ENCODE data around the gene ATXN7. TPM values are rescaled to one million over a fixed set of nuclear protein-coding genes. Genes with fewer than 3 reads are reported as not detected.

The ATXN7 gene
- total and polyA plus RNA-seq, 2 of the 13 experiments (the other 11 are each of a cell fraction or from before 2014, with no cell fraction given): 13.8 to 20.0 TPM

GRCh38 chr3:64023187-64023860 is 159.7 kb downstream of the ATXN7 start, which contains the start of gene PSMD6 (continued):
- TF ChIP-seq ZNF136 (CRISPR knock-in tag; IDR thresholded peaks at IDR 0.05; ENCODE audit: low read depth) (peak; percentile 31; the same call in 1 of the 2 replicates), BHLHE40 (IDR thresholded peaks at IDR 0.05; ENCODE audit: low read length) (peak; percentile 44; the same call in 1 of the 2 replicates), CC2D1A (CRISPR knock-in tag; IDR thresholded peaks at IDR 0.05) (no peak), HNRNPLL (IDR thresholded peaks at IDR 0.05; ENCODE audit: low read depth, low read length, poor library complexity, severe bottlenecking) (peak; percentile 83), ZNF878 (CRISPR knock-in tag; IDR thresholded peaks at IDR 0.05) (no peak), TCF7 (IDR thresholded peaks at IDR 0.05; ENCODE audit: low read depth) (no peak), FOXA1 (IDR thresholded peaks at IDR 0.05) (no peak), FOXA1 (CRISPR knock-in tag; IDR thresholded peaks at IDR 0.05) (0 out of 2 replicates have a peak, but pooled peaks have one; percentile 17), ADNP (CRISPR knock-in tag; IDR thresholded peaks at IDR 0.05) (no peak), SATB2 (CRISPR knock-in tag; IDR thresholded peaks at IDR 0.05) (no peak), ZBTB43 (CRISPR knock-in tag; conservative IDR thresholded peaks at IDR 0.05) (peak; percentile 60; the same call in 1 of the 2 replicates), DRAP1 (CRISPR knock-in tag; IDR thresholded peaks at IDR 0.05) (peak; percentile 46), TFAP4 (IDR thresholded peaks at IDR 0.05; ENCODE audit: borderline replicate concordance, low read depth) (peak; percentile 67; the same call in 1 of the 2 replicates), ZNF574 (CRISPR knock-in tag; IDR thresholded peaks at IDR 0.05) (peak; percentile 100), SP5 (CRISPR knock-in tag; IDR thresholded peaks at IDR 0.05; ENCODE audit: borderline replicate concordance, low read depth) (peak; percentile 81; the same call in 1 of the 2 replicates), SMYD3 (CRISPR knock-in tag; IDR thresholded peaks at IDR 0.05) (peak; percentile 79; the same call in 1 of the 2 replicates), ARID4A (CRISPR knock-in tag; IDR thresholded peaks at IDR 0.05; ENCODE audit: borderline replicate concordance) (peak; percentile 96), THRA (CRISPR knock-in tag; IDR thresholded peaks at IDR 0.05; ENCODE audit: borderline replicate concordance) (0 out of 2 replicates have a peak, but pooled peaks have one; percentile 12)

All from HepG2 (cell line).